Measurements from ENCODE around the gene CEP350. TPM values are rescaled to one million over a fixed set of nuclear protein-coding genes. Genes with fewer than 3 reads are reported as not detected.

CEP350 gene
- total and polyA plus RNA-seq, 2 of the 4 experiments (the other 2 are of a cell fraction) = 5.0 to 36.4 TPM

DNA sequence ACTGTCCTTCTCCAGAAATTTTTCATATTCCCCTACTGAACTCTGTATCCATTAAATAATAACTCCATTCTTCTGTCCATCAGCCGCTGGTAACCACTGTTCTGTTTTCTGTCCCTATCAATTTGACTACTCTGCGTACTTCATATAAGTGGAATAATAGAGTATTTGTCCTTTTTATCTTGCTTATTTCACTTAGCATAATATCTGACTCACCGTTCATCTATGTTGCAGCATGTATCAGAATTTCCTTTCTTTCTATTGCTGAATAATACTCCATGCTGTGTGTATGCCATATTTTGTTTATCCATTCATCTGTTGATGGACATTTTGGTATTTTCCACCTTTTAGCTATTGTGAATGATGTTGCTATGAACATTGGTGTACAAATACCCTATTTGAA is 71.9 kb downstream of the CEP350 start:
- ChIA-PET CTCF (no interaction called here), POLR2A (ENCODE audit: unreplicated experiment) (no interaction called here)
- Histone ChIP-seq H3K4me1 (ENCODE audit: control insufficient read depth, insufficient read depth, low read length) (peaks cover 5% of the 10 kb centered on the region), H3K9me3 (ENCODE audit: control insufficient read depth, insufficient read depth, low read length) (no peaks in the 10 kb centered on the region), H3K4ac (ENCODE audit: low read depth, low read length) (no peak overlapping the region), H3K18ac (ENCODE audit: low read depth, low read length) (no peak overlapping the region), H2BK15ac (ENCODE audit: low read depth, low read length) (no peak overlapping the region), H3K9ac (ENCODE audit: low read depth, low read length) (no peak overlapping the region), H3K27ac (ENCODE audit: insufficient read depth, low read length) (no peak overlapping the region), H3K79me1 (ENCODE audit: low read depth in 1 of 2, low read length in 2 of 2) (peaks cover 0 to 22% of the 10 kb centered on the region in 2 experiments; a peak in 2 of 4 replicates), H2AK9ac (replicated peaks; ENCODE audit: low read depth, low read length, poor library complexity) (no peak overlapping the region), H4K5ac (ENCODE audit: low read depth, low read length) (no peak overlapping the region), H3K4me3 (ENCODE audit: insufficient read depth, low read depth, low read length) (no peak overlapping the region), H3K14ac (replicated peaks; ENCODE audit: low read depth, low read length) (no peak overlapping the region), H3K23ac (ENCODE audit: low read depth, low read length) (no peak overlapping the region), H2BK20ac (ENCODE audit: low read depth, low read length) (no peak overlapping the region), H2BK120ac (ENCODE audit: low read depth, low read length) (no peak overlapping the region), H4K20me1 (ENCODE audit: insufficient read depth, low read length) (peaks cover 3% of the 10 kb centered on the region; the same call in 1 of the 2 replicates), H2AFZ (replicated peaks; ENCODE audit: low read length, poor library complexity) (no peak overlapping the region), H2BK5ac (ENCODE audit: low read depth, low read length, poor library complexity, severe bottlenecking) (peak overlapping the region; percentile 72), H2AK5ac (ENCODE audit: low read depth, low read length) (no peak overlapping the region), H3K36me3 (ENCODE audit: control insufficient read depth, insufficient read depth, low read length) (peaks cover 13% of the 10 kb centered on the region), H3K4me2 (ENCODE audit: low read depth, low read length) (no peak overlapping the region), H3K9me1 (ENCODE audit: insufficient read depth, low read length) (peaks cover 3% of the 10 kb centered on the region; the same call in 1 of the 2 replicates), H4K91ac (ENCODE audit: insufficient read depth, low read depth, low read length) (no peak overlapping the region), H3K27me3 (ENCODE audit: control insufficient read depth, insufficient read depth, low read length) (no peaks in the 10 kb centered on the region), H3K56ac (ENCODE audit: extremely low read depth, insufficient read depth, low read length) (no peak overlapping the region), H4K8ac (ENCODE audit: low read depth in 2 of 2, low read length in 2 of 2) (no peak overlapping the region)
- intact Hi-C loops (cut with micrococcal nuclease) (no loop called here), in situ Hi-C loops (cut with MboI; ENCODE audit: low sequenced_read_pairs) (no loop called here), dilution Hi-C loops (cut with HindIII; ENCODE audit: low sequenced_read_pairs, unreplicated experiment) (loop anchor here (25.0 kb wide), 1 partner anchor 136 kb away; the partner anchor contains the start of gene QSOX1)
- peak; percentile 45 for DNase-seq
- no CpG with 5 or more reads among the region's 3 CpGs for WGBS, 2 experiments (ENCODE audit: extremely low coverage in 2 of 2, insufficient read length in 1 of 2)
- peak; percentile 22; the same call in 1 of the 2 replicates for ATAC-seq (ENCODE audit: low read depth)
- TF ChIP-seq RAD21 (IDR thresholded peaks at IDR 0.05; ENCODE audit: low read length) (no peak), MAFK (IDR thresholded peaks at IDR 0.05; ENCODE audit: low read depth, low read length) (no peak), CEBPB (IDR thresholded peaks at IDR 0.05; ENCODE audit: low read depth, low read length) (peak; percentile 28; the same call in 1 of the 2 replicates)
- BruUV-seq (replicated peaks) = no TSS peak
